Ectodermal cell (in vitro differentiated cells): ENCODE results near the gene ARIH1. TPM values are rescaled to one million over a fixed set of nuclear protein-coding genes. Genes with fewer than 3 reads are reported as not detected.
"Not testable (repeated sequence)": the region's sequence is repeated elsewhere in the genome, so short reads cannot be mapped to it uniquely, and the experiment has no call there.

Source experiments
- H3K27ac ChIP-seq: 2 replicates; pipeline ENCODE4 v1.7.0; 2013; ENCODE audit warnings: mild to moderate bottlenecking, low read depth, low read length; ENCODE audit not compliant: insufficient read depth, poor library complexity, severe bottlenecking
- H3K27me3 ChIP-seq: 2 replicates; pipeline ENCODE4 v1.7.0; 2013; ENCODE audit warnings: mild to moderate bottlenecking, low read length; ENCODE audit not compliant: insufficient read depth, control insufficient read depth, poor library complexity, severe bottlenecking
- H3K36me3 ChIP-seq: one replicate; pipeline ENCODE4 v1.7.0; 2013; ENCODE audit warnings: low read length; ENCODE audit not compliant: control insufficient read depth, insufficient read depth
- H3K4me1 ChIP-seq: one replicate; pipeline ENCODE4 v1.7.0; 2013; ENCODE audit warnings: low read length; ENCODE audit not compliant: control insufficient read depth, insufficient read depth
- H3K4me3 ChIP-seq: 2 replicates; pipeline ENCODE4 v1.7.0; 2013; ENCODE audit warnings: low read depth, low read length, control low read depth; ENCODE audit not compliant: insufficient read depth
- H3K9me3 ChIP-seq: 2 replicates; pipeline ENCODE4 v1.7.0; 2013; ENCODE audit warnings: mild to moderate bottlenecking, low read length, moderate library complexity; ENCODE audit not compliant: control insufficient read depth
- WGBS, 2 experiments: methylation state at CpG; one replicate each; pipeline ENCODE4 v1.1.7; 2013; ENCODE audit warnings: missing lambda C conversion rate in 2 of 2; 5-methylcytosine and 5-hydroxymethylcytosine counted together
- polyA plus RNA-seq, 4 experiments: library from polyadenylated mRNA; stranded (reverse); fragments of 50-300 nt; gene quantifications; one replicate each; pipeline ENCODE4 v1.2.3, GENCODE V29; 2013

ARIH1 gene
- polyA plus RNA-seq (2013, experiment 1 of 4) = 114 TPM
- 128 TPM for polyA plus RNA-seq (2013, experiment 2 of 4)
- 103 TPM for polyA plus RNA-seq (2013, experiment 3 of 4)
- polyA plus RNA-seq (2013, experiment 4 of 4) = 110 TPM

GRCh38 chr15:72473614-72474465 lies at the start of gene ARIH1:
Gene ARIH1, plus strand, starts transcription at chr15:72474330. Its CDS starts 310 bp downstream, at chr15:72474640.
- WGBS, 2 experiments = 0 to 1% methylated on average over 63 of the region's 63 CpGs
- Histone ChIP-seq H3K27me3 (no peaks in the 10 kb centered on the region), H3K9me3 (no peaks in the 10 kb centered on the region), H3K27ac (peak within 1 kb of the TSS; percentile 99), H3K36me3 (no peaks in the 10 kb centered on the region), H3K4me1 (no peaks in the 10 kb centered on the region), H3K4me3 (peak within 1 kb of the TSS; percentile 79)

- no peaks in the 10 kb centered on the region for H3K9me3 ChIP-seq
- no peaks in the 10 kb centered on the region for H3K36me3 ChIP-seq
- H3K27me3 ChIP-seq = peaks cover 3% of the 10 kb centered on the region
- no peak overlapping the region for H3K27ac ChIP-seq
- H3K4me3 ChIP-seq = no peak overlapping the region
- no peaks in the 10 kb centered on the region for H3K4me1 ChIP-seq
These were observed 47.4 kb upstream of the ARIH1 start for GRCh38 chr15:72426753-72427152.

DNA sequence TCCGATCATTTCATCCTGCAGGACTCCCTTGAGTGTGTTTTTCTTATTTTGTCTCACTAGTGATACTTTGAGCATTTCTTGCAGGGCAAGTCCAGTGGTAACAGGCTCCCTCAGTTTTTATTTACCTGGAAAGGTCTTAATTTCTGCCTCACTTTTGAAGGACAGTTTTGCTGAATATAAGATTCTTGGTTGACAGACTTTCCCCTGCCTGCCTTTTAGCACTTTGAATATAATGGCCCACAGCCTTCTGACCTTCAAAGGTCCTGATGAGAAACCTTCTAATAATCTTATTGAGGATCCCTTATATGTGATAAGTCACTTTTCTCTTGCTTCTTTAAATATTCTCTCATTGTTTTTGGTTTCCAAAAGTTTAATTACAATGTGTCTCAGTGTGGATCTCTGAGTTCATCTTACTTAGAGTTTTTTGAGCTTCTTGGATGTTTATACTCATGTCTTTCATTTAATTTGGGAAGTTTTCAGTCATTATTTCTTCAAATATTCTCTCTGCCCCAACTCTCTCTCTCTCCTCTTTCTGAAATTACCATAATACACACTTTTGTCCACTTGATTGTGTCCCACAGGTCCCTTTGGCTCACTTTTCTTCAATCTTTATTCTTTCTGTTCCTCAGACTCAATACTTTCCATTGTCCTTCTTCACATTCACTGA lies 36.3 kb upstream of the ARIH1 start:
- no peaks in the 10 kb centered on the region for H3K36me3 ChIP-seq
- no peaks in the 10 kb centered on the region for H3K9me3 ChIP-seq
- H3K27me3 ChIP-seq = no peaks in the 10 kb centered on the region
- no peak overlapping the region for H3K4me3 ChIP-seq
- H3K4me1 ChIP-seq = no peaks in the 10 kb centered on the region
- H3K27ac ChIP-seq = no peak overlapping the region
- 86 to 92% methylated on average over 1 of the region's 1 CpG for WGBS, 2 experiments

- 87 to 88% methylated on average over 3 of the region's 5 CpGs for WGBS, 2 experiments
- H3K4me3 ChIP-seq, H3K27me3 ChIP-seq, H3K4me1 ChIP-seq, H3K27ac ChIP-seq, H3K9me3 ChIP-seq, H3K36me3 ChIP-seq: not testable (repeated sequence)
These were observed 31.3 kb upstream of the ARIH1 start for GRCh38 chr15:72442848-72443247.

DNA sequence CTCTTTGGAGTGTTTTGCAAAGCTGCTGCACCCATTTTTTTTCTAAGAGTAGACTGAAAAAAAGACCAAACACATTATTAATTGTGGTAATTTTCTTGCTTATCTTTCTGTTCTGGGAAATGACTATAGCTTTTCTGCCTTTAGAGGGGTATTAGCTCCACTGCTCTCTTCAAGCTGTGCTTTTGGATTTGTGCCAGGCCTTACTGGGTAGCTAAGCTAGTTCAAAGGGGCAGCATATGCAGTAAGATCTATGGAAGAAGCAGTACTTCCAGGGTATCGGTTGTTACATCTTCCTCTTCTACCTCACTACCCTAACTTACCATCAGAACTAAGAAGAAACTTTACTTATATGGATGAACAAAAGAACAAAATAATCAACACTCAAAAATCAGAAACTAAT lies 28.7 kb upstream of the ARIH1 start:
- Histone ChIP-seq H3K9me3 (no peaks in the 10 kb centered on the region), H3K4me3 (no peak overlapping the region), H3K36me3 (no peaks in the 10 kb centered on the region), H3K27ac (no peak overlapping the region), H3K27me3 (no peaks in the 10 kb centered on the region), H3K4me1 (no peaks in the 10 kb centered on the region)
- WGBS, 2 experiments = 92 to 93% methylated on average over 1 of the region's 1 CpG

- Histone ChIP-seq H3K4me1 (no peaks in the 10 kb centered on the region), H3K36me3 (no peaks in the 10 kb centered on the region), H3K27ac (no peak overlapping the region), H3K27me3 (no peaks in the 10 kb centered on the region), H3K4me3 (no peak overlapping the region), H3K9me3 (no peaks in the 10 kb centered on the region)
- 91 to 93% methylated on average over 6 of the region's 6 CpGs for WGBS, 2 experiments
These were observed 23.3 kb upstream of the ARIH1 start for GRCh38 chr15:72450805-72451204.

DNA sequence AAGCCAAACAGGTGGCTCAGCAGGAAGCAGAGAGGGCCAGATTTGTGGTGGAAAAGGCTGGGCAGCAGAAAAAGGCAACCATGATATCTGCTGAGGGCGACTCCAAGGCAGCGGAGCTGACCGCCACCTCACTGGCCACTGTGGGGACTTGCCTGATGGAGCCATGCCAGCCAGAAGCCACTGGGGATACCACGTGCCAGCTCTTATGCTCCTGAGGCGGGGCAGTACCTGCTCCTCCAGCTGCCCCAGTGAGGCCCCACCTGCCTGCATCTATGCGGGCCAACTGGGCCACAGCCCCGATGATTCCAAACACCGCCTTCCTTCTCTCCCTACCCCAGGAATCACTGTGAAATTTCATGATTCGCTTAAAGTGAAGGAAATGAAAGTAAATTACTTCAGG lies 22.9 kb upstream of the ARIH1 start:
- Histone ChIP-seq H3K27ac (no peak overlapping the region), H3K27me3 (no peaks in the 10 kb centered on the region), H3K4me1 (no peaks in the 10 kb centered on the region), H3K36me3 (no peaks in the 10 kb centered on the region), H3K4me3 (no peak overlapping the region), H3K9me3 (no peaks in the 10 kb centered on the region)
- WGBS, 2 experiments = 91% methylated on average over 9 of the region's 9 CpGs

DNA sequence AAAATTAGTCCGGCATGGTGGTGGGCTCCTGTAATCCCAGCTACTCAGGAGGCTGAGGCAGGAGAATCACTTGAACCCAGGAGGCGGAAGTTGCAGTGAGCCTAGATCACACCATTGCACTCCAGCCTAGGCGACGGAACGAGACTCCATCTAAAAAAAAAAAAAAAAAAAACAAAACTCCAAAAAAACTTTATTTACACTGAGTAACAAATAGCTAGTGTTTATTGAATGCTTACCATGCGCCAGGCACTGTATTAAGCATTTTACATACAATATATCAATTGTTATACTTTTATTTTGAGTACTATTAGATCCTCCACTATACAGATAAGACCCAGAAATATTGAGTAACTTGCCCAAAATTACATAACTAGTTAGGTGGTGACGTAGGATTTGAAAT lies 17.4 kb upstream of the ARIH1 start:
- WGBS, 2 experiments = 89 to 92% methylated on average over 3 of the region's 7 CpGs
- Histone ChIP-seq H3K36me3 (no peaks in the 10 kb centered on the region), H3K4me1 (no peaks in the 10 kb centered on the region), H3K27ac (no peak overlapping the region), H3K4me3 (no peak overlapping the region), H3K27me3 (no peaks in the 10 kb centered on the region), H3K9me3 (no peaks in the 10 kb centered on the region)

DNA sequence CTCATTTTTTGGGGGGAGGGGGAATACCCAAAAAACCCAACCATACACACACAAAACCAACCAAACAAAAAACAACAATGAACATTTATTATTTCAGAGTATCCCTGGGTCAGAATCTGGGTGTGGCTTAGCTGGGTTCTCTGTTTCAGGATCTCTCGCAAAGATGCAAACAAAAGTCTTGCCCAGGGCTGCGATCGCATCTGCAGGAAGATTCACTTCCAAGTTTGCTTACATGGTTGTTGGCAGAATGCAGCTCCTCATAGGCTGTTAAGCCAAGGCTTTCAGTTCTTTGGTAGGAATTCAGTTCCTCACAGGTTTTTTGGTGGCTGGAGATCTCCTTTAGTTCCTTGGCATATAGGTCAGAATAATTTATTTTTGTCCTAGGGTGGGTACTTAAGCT lies 13.7 kb upstream of the ARIH1 start:
- Histone ChIP-seq H3K36me3 (no peaks in the 10 kb centered on the region), H3K4me3 (no peak overlapping the region), H3K9me3 (no peaks in the 10 kb centered on the region), H3K27ac (no peak overlapping the region), H3K27me3 (no peaks in the 10 kb centered on the region), H3K4me1 (no peaks in the 10 kb centered on the region)
- WGBS, 2 experiments = 90 to 94% methylated on average over 3 of the region's 3 CpGs

DNA sequence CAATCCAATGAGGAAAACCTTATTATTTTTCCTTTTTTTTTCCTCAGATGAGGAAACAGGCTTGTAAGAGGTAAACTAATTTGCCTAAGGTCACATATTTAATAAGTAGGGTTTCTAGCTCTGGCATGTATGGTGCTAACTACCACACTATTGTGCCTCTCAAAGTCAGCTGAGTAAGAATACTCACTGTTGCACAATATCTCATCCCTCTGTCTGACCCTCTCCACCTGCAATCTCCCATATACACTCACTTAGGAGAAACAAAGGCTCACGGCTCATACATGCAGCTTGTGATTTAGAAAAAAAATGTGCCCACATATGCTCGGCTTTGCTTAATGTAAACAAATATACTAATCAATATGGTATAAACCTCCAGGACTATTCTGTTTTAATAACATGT lies 10.4 kb upstream of the ARIH1 start:
- H3K36me3 ChIP-seq = no peaks in the 10 kb centered on the region
- 97 to 100% methylated on average over 1 to 2 of the region's 2 CpGs for WGBS, 2 experiments
- no peaks in the 10 kb centered on the region for H3K9me3 ChIP-seq
- H3K4me3 ChIP-seq = no peak overlapping the region
- H3K27me3 ChIP-seq = no peaks in the 10 kb centered on the region
- no peaks in the 10 kb centered on the region for H3K4me1 ChIP-seq
- H3K27ac ChIP-seq = no peak overlapping the region
